ENCODE results near the gene MAP3K20.
A peak's percentile ranks its signal among the peaks of the same experiment; 100 is the strongest.
"Not testable (repeated sequence)": the region's sequence is repeated elsewhere in the genome, so short reads cannot be mapped to it uniquely, and the experiment has no call there.

MAP3K20 gene

DNA sequence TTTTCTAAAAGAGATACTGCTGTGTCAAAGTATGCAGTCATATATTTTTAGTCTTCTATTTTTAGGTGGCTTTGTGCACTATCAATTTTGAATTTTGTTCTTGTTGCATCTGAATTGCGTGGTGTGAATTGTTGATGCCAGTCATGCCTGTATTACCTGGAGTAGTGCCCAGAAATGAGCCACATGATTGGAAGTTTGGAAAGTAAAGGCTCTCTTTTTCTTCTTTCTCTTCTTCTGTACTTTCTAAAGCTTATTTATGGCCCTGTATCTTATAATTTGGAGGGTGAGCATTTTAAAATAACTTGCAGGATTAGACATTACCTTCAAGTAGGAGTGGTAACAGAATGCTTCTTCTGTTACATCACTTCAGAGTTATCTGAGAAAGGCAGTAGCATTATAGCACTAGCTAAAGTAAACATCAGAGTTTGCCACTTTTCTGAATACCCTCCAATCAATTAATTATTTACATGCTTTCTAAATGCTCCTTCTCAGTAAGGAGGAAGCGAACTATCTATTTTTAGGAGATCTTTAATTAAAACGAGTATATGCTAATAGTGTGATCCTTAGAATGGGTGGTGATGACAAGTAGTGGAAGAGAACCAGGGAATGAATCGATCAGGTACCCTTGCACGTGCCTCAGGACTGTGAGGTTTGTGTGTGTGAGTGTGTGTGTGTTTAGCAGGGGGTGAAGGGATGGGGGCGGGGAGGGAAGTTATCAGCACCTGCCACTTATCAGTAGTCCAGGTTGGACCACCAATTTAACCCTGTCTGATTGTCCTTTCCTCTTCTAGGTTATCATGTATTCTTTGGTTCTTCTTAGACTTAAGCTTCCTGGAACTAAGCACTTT is 112.5 kb downstream of the MAP3K20 start:
- no peak for DNase-seq (ENCODE audit: low read depth, low spot score)
- peak overlapping the region; percentile 16 for H3K27ac ChIP-seq

DNA sequence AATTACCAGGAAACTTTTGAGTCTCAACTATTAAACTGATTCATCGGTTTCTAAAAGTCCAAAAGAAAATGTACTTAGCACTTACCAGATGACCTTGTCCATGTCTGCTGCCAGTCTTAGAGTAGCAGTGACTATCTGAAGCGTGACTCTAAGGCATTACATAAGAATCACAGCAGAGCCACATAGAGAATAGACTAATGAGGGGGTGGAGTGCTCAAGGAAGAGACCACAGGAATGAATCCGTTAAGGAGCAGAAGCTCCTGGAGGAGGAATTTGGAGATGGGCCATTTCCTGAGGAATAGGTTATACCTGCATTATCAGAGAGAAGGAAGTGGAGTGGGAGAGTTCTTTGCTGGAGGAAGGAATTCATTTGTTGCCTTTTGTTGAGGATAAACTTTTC is 116.0 kb downstream of the MAP3K20 start:
- no peak overlapping the region for H3K27ac ChIP-seq
- DNase-seq (ENCODE audit: low read depth, low spot score): no peak

DNA sequence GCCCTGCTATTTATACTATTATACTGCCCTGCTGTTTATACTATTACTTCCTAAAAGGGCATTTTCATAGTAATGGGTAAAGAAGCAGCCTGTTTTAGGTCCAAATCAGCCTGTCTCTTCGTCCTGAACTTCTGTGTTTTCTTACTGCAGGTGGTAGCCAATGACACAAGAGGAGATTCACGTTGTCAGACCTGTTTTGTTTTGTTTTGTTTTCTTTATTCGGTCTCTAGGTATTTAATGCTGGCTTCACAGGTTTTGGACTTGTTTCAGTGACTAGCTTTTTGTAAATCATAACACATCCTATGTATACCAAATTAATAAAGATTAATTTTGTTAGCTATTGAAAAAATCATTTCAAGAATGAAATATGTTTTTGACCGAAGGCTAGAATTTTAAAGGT is 116.4 kb downstream of the MAP3K20 start:
- H3K27ac ChIP-seq: no peak overlapping the region
- no peak for DNase-seq (ENCODE audit: low read depth, low spot score)

DNA sequence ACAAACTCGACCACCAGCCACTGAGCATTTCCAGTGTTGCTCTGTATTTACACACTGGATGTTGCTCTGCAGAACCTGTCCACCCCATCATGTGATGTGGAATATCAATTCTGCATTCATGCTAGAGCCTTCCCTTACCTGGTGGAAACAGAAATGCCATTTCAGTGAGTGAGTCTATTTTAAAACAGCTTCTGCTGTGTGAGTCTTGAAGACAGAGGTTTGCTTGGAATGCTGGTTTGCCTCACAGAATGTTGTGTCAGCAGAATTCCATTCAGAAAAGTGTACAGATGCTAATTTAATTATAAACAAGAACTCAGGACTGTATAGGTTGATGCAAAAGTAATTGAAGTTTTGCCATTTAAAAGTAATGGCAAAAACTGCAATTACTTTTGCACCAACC is 118.3 kb downstream of the MAP3K20 start:
- no peak for DNase-seq (ENCODE audit: low read depth, low spot score)
- H3K27ac ChIP-seq: no peak overlapping the region

DNA sequence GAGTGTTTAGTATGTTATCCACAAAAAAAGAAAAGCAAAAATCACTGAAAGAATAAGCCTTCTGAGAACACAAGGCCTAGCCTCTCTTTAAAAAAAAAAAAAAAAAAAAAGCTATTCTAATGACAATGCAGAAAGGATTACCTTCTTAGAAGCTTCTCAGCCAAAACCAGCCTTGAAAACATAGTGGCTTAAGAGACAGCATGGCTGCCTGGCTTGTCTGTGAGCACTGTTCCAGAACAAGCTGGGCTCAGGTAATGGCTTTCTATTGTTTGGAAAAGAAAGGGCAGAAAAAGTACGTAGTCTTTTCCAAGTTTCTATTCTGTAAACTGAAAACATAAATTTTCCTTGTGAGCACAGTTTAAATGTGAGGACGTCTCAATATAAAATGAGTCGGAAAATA is 119.5 kb downstream of the MAP3K20 start:
- DNase-seq (ENCODE audit: low read depth, low spot score): no peak
- no peak overlapping the region for H3K27ac ChIP-seq

DNA sequence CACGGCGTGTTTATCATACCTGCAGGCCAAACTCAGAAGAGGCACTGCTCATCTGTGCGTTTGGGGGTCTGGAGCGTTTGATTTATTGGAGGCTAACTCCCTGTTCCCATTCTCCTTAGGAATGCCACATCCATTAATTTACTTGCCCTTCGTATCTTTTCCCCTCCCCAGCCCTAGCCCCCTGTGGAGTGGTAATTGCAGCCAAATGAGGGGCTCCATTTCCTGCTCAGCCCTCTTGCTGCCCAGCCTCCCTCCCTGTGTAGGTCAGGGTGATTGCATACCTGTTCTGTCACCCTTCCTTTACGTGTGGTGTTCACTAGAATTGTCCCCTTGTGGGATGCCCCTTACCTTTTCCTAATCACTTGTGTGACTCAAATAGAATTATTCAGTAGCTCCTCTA is 120.4 kb downstream of the MAP3K20 start:
- no peak overlapping the region for H3K27ac ChIP-seq
- no peak for DNase-seq (ENCODE audit: low read depth, low spot score)

DNA sequence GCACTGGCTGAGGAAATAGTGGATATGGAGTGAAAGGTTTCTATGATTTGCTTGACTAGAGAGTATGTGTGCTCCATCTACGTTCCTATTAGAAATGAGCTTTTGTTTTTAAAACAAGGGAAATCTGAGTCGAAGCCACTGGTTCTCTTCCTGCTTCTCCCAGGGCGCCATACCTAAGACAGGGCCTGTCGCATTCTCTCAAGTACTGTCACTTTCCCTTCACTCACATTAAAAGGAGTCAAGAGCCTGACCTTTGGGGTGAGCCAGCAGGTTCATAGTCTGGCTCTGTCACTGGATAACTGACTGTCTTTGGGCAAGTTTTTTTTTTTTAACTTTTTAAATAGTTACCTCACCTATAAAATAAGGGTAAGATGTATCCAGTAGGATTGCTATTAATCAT is 121.0 kb downstream of the MAP3K20 start:
- DNase-seq (ENCODE audit: low read depth, low spot score): no peak
- no peak overlapping the region for H3K27ac ChIP-seq

DNA sequence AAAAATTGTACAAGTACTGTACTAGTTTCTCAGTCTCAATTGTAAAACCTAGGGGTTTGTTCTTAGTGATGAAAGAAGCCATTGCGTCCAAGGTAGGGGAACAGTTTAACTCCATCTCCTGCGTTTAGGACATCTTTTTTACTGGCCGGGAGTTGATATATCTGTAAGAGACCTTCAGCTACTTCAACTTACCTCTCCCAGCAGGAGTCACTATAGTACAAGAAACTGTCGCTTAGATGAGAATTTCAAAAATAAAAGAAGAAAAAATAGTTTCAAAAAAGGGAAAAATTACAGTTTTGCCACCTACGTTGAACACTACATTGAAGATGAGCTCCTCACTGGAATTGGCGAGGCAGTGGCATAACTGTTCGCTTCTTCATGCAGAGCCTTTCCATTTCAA is 122.7 kb downstream of the MAP3K20 start:
- no peak for DNase-seq (ENCODE audit: low read depth, low spot score)
- H3K27ac ChIP-seq: no peak overlapping the region

DNA sequence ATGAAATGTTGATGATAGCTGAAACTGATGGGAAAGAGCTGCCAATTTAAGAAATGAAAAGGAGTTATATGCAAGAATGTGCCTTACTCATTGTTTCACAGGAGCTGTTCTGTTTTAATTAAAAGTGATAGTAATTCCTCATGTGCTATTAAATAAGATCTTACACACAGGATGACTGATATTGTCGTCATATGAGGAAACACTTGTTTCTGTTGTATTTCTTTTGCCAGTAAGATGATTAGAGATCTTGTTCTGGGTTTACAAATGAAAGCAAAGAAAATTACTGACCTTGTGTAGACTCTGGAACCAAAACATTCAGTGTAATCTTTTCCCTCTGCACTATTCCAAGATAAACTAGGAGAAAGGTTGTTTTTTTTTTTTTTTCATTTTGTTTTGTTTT is 123.6 kb downstream of the MAP3K20 start:
- no peak overlapping the region for H3K27ac ChIP-seq
- DNase-seq (ENCODE audit: low read depth, low spot score): no peak

DNA sequence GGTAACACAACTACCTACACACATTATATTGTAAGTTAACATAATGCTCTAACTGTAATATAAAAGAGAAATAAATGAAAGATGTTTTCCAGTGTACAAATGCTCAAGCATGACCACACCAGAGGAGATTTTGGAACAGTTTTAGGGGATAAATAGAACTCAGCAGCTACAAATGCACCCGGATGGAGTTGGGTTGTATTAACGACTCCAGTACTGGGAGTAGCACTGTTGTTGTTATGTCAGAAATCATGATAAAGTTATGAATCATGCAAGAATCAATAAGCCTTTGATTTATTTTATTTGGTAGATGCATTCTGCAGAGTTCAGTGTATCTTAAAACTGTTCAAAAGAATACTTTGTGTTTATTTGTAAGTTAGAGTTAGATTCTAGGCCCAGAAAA is 126.9 kb downstream of the MAP3K20 start:
- DNase-seq (ENCODE audit: low read depth, low spot score): no peak
- H3K27ac ChIP-seq: no peak overlapping the region

DNA sequence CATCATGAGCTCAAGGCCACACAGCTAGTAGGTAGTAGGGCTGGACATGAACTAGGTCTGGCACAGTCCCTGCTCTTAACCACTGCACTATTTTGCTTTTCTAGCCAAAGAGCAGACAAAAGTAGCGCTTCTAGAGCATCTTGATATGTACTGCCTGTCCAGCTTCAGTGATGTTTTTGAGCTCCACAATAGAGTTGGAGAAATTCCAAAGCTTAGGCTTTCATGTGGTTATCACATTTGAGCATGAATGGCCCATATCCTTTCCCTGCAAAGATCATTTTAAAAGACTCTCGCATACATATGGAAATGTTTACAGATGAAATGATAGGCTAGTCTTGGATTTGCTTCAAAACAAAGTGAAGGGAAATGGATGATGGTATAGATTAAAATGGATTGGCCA is 128.7 kb downstream of the MAP3K20 start:
- H3K27ac ChIP-seq: no peak overlapping the region
- DNase-seq (ENCODE audit: low read depth, low spot score): no peak

DNA sequence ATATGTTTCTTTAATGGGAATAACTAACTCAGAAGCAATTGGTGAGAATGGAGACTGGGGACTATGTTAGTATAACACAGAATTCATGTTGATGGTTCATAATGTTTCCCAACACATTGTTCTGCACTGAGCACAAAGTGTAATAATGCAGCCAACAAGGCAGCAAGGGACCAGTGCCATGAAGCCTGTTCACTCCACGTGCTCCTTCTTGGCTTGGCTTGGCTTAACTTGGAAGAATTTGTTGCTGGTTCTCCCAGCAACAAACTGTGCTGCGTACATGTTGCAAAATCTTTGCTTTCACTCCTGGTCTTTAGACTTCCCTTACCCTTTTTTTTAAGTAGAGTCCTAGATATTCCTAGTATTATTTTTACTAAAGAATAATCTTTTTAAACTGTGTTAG is 129.7 kb downstream of the MAP3K20 start:
- no peak overlapping the region for H3K27ac ChIP-seq
- DNase-seq (ENCODE audit: low read depth, low spot score): no peak

DNA sequence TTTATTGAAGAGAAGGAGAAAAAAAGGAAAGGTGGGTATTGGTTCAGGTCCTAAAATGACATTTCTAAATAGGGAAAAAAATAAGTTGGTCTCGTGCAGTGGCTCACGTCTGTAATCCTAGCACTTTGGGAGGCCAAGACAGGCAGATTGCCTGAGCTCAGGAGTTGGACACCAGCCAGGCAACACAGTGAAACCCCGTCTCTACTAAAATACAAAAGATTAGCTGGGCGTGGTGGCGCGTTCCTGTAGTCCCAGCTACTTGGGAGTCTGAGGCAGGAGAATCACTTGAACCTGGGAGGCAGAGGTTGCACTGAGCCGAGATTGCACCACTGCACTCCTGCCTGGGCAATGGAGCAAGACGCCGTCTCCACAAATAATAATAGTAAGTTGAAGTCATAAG is 131.5 kb downstream of the MAP3K20 start:
- H3K27ac ChIP-seq; DNase-seq (ENCODE audit: low read depth, low spot score): not testable (repeated sequence)

DNA sequence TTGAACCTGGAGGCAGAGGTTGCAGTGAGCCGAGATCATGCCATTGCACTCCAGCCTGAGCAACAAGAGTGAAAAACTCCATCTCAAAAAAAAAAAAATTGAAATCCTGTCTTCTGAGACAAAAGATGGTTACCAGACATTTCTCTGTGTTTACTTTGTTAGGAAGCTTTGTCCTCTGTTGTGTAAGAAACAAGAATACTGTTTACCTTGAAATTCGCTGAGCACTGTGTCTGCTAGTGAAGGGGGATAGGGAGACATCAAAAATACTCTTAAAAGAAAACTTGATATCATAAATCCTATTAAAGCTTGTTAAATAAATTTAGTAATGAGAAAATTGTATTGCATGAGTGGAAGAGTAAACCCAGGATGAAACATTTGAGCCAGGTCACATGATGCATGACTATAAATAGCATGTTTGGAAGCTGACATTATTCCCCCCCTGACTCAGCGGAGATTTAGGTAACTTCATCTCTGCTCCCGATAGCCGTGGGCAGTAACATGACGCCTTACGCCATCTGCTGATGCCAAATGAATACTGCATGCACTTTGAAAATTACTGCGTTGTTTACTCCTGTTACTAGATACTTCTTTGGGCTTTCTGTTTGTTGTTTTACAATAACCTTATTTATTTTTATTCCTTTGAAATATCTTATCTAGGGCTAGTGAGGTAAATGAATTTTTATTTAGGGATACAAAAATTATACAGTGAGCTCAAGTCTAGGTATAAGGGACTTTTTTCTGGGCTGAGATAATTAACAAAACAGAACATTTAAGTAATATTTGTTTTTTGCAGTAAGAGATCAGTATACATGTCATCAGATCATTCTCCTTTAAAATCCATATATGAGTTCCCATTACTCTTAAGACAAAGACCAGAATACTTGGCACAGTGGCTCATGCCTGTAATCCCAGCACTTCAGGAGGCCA is 134.9 kb downstream of the MAP3K20 start:
- peak; percentile 77 for DNase-seq (ENCODE audit: low read depth, low spot score)
- peak overlapping the region; percentile 65 for H3K27ac ChIP-seq

DNA sequence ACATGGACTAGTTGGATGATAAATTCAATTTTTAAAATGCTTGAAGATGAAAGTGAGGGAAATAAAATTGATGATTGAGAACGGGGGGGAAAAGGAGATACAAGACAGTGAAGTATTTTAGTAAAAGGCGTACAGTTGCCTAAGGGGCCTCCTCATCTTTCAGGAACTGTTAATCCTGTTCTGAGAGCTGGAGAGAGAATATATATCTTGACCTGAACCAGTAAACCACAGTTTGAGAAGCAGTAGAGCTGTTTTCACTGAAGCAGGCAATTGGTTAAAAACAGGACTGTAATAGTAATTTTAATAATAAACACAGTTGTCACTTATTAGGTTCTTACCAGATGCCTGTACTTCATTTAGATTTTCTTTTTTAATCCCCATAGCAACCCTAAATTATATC is 137.5 kb downstream of the MAP3K20 start:
- H3K27ac ChIP-seq: peak overlapping the region; percentile 54
- no peak for DNase-seq (ENCODE audit: low read depth, low spot score)

DNA sequence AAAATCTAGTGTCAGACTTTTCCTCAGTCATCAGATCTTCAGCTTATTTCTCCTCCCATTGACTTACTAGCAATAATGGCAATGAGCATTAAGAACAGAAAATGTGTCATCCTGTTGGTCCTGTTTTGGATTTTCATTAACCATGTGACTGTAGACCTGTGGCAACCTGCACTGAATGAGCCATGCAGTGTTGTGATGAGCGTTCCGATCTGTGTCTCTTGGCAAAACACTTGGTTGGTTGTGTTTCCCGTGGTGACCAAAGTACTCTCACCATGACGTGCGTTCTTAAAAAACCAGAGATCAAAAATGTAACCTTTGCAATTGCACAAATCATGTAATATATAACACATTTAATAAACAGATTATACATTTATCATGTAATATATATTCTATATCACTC is 138.6 kb downstream of the MAP3K20 start:
- peak; percentile 95 for DNase-seq (ENCODE audit: low read depth, low spot score)
- H3K27ac ChIP-seq: peak overlapping the region; percentile 54

DNA sequence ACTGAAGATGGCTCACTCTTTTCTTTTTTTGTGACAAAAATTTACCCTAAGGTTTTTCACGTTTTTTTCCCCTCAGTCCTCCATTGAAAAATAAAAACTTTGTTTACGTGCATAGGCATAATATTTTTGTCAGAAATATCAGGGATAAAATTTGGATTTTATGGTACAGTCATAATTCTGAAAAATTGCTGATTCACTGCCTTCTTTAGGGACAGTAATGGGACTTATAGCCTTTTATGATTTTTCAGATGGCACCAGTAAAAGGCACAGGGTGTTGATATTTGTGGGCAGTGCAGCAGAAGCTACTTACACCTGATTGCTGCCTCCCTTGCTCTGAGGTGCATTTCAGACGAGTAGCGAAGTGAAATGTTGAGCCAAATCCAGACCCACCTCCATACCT is 139.7 kb downstream of the MAP3K20 start:
- H3K27ac ChIP-seq: no peak overlapping the region
- DNase-seq (ENCODE audit: low read depth, low spot score): no peak

DNA sequence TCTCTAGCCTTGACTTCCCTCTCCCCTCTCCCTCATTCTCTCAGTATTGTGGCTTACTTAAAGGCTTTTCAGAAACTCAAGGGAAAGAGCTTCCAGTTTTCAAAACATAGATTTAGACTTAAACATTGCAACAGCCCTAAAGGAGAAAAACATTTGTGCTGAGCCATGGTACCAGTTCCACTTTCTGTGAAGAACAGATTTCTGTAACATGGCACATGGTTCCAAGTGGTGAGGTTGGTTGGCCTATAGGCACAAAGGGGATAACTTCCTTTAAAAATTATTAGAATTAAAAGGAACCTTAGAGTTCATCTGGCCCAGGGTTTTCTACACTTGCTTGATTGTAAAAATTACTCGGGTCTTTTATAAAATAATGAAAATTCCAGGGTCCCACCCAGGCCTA is 140.4 kb downstream of the MAP3K20 start:
- DNase-seq (ENCODE audit: low read depth, low spot score): no peak
- H3K27ac ChIP-seq: no peak overlapping the region

DNA sequence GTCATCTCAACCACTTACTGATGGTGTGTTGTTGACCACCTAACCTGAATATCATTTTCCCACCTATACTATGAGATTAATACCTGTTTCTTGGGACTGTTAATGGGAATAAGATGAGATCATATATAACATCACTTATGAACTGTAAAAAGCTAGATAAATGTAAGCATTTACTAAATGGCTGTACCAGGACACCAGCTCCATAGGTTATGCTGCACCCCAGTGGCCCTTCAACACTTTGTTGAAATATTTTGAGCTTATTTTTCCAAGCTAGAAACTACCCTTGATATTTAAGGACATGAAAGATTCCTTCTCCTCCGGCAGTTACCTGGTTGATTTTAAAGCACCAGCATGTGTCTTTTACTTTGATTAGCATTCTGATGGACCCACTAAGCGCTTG is 141.0 kb downstream of the MAP3K20 start:
- H3K27ac ChIP-seq: no peak overlapping the region
- DNase-seq (ENCODE audit: low read depth, low spot score): no peak

DNA sequence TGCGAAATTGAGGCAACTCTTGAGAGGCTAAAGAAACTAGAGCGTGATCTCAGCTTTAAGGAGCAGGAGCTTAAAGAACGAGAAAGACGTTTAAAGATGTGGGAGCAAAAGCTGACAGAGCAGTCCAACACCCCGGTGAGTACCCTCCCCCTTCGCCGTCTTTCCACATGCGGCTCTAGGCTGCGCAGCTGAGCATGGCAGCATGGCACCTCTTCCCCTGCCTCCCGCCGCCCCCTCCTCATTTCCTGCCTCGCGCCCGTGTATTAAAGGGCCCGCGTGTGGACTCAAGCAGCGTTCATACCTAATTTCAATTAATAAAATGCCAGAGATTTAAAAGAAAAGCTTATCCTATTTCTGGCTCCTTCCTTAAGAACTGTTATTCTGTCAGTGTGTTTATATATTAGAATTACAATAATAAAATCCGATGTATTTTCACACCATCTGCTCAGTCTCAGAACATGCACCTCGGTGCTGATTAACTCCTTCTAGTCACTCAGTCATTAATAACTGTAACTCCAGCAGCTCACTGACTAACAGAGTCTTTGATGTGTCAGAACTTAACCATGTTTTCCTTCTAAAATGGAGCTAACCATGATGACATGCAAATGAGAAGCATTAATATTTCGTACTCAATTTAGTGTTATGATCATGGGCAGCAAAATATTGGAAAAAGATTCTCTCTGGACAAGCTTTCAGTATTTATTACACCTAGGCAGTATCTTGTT is 141.6 kb downstream of the MAP3K20 start:
- no peak overlapping the region for H3K27ac ChIP-seq
- DNase-seq (ENCODE audit: low read depth, low spot score): no peak

Measured in epithelial cell of prostate (primary cell).